HG03460 (cell line): Measurements from ENCODE around the gene HPDL.

Source experiments
- ATAC-seq: cut with Tn5 transposase; IDR thresholded peaks from one replicate; pipeline ENCODE4 v1.9.1; 2021; ENCODE audit not compliant: unreplicated experiment

The HPDL gene

DNA sequence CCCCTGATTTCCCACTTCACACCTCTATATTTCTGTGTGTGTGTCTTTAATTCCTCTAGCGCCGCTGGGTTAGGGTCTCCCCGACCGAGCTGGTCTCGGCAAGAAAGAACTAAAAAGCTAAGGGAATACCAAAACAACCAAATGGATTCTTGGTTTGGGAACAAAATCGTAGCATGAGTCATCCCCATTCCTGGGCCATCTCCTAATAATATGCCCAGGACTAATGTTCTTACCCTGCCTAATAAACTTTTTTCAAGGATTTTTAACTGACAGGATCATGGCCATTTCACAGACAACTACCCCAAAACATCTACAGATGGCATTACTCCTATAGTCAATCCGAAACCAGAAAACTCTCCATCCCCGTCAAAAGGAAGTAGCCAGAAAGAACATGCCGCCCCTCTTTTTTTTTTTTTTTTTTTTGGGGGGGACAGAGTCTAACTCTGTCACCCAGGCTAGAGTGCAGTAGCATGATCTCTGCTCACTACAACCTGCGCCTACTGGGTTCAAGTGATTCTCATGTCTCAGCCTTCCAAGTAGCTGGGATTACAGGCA lies 4.1 kb upstream of the HPDL start:
- ATAC-seq = no peak

DNA sequence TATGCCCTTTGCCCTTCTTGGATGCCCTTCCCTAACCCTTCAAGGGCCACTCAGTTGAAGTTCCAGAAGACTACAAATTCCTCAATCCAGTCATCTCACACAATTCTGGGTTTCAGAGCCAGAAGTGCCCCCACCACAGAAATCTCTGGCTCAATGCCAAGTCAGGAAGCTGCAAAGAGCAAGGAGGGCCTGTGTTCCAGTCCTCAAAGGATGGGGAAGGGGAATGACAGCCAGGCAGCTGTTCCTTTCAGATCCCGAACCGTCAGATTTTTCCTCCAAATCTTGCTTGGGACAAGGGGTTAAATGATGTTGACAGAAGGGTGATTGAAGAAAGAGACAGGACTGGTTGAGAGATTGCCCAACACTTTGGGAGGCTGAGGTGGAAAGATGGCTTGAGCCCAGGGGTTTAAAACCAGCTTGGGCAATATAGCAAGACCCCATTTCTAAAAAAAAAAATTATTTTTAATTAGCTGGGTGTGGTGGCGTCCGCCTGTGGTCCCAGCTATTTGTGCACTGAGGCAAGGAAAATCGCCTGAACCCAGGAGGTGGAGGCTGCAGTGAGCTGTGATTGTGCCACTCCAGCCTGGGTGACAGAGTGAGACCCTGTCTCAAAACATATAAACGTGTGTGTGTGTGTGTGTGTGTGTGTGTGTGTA lies 716 bp upstream of the HPDL start:
- ATAC-seq = no peak

GRCh38 chr1:45327644-45328515 lies 1.2 kb downstream of the HPDL start:
- no peak for ATAC-seq

DNA sequence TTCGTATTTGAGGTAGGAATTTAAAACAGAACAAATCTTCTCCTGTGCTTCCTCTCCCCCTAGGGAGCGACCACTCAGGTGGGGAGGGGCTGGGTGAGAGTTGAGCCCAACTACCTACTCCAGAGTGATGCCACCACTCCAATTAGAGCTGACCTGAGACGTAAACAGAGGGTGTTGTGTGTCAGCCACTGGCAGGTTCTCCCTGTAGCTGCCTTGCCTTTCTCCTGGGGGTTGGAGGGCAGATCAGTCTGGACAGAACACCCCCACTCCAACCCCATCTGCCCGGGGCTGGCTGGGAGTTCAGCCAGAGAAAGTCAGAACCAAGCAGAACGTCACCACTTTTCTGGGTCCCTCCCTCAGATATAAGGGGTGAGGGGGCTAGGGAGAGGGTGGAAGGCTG lies 2.0 kb downstream of the HPDL start:
- no peak for ATAC-seq

DNA sequence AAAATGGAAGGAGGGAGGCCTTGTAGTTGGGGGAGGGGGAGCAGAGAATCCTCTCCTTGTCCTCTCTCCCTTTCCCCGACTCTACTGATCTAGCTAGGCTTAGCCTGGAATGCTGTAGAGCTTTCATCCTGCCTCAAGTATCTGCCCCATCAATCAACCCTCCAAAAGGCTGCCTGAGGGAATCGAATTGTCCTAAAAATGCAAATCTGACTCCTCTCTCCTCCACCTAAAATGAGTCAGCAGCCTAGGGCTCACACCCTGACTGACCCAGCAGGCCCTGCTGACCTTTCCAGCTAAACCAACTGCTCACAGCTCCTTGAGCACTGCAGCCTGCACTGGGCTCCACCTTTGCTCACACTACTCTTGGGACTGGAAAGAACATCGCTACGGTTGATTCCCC lies 2.8 kb downstream of the HPDL start:
- ATAC-seq = no peak

DNA sequence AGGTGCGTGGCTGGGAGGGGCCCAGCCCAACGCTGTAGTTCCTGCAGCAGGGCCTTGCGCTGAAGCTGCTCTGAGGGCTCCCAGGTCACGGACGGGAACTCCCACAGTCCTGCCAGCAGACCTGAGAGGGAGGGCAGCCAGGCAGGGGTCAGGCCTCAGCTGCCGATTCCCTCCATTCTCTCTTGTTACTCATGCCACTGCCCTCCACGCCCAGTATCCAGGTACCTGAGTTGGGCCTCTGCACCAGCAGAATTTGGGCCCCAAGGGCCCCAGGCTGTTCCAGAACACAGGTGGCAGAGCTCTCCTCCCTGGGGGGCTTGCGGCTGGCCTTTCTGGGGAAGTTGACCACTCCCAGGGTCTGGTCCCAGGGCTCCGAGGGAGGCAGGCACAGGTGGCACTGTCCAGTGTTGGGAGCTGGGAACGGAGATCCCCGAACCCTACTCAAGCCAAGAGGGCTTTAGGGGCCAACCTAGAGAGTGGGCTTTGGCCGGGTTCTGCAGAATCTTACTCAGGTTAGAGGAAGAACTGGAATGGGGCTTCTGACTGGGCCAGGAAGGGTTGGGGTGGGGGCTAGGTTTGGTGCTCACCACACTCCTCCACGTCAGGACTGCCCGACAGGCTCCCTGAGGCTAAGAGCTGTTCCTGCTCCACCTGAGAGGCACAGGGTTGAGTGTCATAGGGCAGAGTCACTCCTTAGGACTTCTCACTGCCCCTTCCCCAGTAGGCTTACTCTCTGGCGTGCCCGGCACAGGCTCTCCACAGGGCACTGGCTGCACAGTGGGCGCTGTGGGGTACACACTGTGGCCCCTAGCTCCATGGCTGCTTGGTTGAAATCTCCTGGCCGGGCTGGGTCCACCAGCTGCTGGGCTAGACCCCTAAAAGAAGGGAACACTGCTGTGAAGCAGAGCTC lies 5.0 kb downstream of the HPDL start:
- ATAC-seq = no peak

DNA sequence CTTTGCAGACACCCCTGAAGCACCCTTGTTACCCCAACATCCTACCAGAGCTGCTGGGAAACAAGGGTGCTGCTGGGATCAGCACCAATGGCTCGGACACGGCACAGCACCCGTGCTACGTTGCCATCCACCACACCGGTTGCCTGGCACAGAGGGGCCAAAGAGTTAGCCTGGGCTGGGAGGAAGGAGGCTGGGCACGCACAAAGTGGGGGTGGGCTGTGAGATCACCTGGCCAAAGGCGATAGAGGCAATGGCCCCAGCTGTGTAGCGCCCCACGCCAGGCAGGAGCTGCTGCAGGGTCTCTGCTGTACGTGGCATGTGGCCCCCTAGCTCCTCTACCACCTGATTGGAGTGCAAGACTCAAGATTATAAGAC lies 5.6 kb downstream of the HPDL start:
- ATAC-seq = no peak

GRCh38 chr1:45334308-45335245 lies 7.9 kb downstream of the HPDL start:
- no peak for ATAC-seq

GRCh38 chr1:45335855-45336324 lies 9.2 kb downstream of the HPDL start:
- no peak for ATAC-seq

GRCh38 chr1:45337630-45338325 lies 11.1 kb downstream of the HPDL start:
- ATAC-seq = no peak

DNA sequence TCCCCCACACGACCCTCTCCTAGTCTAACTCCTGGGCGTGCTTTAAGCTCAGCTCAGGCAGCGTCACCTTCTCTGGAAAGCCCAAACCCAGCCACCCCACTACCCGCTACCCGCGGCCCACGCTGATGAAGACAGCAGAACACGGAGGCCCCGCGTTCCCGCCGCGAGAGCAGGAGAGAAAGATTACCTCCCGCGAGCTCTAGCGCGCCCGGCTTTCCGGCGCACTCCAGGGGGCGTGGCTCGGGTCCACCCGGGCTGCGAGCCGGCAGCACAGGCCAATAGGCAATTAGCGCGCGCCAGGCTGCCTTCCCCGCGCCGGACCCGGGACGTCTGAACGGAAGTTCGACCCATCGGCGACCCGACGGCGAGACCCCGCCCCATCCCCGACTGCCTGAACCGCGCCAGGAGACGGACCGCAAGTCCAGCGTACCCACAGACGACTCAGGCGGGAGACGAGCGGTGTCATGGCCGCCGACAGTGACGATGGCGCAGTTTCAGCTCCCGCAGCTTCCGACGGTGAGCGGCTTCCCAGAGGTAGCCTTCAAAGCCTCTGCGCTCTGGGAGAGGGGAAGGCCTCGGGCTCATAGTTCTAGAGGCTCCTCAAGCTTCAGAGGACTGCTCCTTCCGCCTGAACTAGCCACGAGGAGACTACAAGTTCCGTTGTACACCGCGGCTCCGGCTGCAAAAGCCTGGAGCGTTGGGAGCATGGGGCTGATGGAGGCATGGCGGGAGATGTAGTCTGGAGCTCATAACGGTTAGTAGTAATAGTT lies 13.3 kb downstream of the HPDL start, which contains the start of the genes MUTYH and TOE1:
TSS of gene MUTYH (minus strand) at position 652 of the 770 bp plus-strand sequence. CDS start 5,935 bp downstream, outside the sequence.
TSS of gene TOE1 (plus strand) at position 382 of the 770 bp plus-strand sequence. CDS start at position 465, 83 bp downstream.
- peak; percentile 82 for ATAC-seq

DNA sequence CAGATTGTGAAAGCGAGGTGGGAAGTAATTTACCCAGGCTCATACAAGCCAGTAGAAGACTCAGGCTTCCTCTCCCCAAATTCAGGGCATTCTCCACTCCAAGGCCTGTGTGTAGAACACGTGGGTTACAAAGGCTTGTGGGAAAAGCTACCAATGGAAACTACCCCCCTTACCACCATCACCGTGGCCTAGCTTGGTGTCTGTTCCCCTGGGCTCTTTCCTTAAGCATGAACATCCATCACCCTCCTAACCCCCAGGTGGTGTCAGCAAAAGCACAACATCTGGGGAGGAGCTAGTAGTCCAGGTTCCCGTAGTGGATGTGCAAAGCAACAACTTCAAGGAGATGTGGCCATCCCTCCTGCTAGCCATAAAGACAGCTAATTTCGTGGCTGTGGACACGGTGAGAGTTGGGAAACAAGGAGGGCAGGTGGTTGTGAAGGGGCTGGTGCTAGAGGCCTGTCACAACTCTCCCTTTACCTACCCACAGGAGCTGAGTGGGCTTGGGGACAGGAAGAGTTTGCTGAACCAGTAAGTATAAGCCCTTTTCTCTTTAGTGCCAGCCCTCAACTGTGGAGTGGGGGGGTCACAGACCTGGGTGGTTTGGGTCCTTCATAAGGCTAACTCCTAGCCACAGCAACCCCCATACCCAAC lies 14.2 kb downstream of the HPDL start:
- no peak for ATAC-seq

- no peak for ATAC-seq
Observed at GRCh38 chr1:45344499-45344898, 17.8 kb downstream of the HPDL start.

DNA sequence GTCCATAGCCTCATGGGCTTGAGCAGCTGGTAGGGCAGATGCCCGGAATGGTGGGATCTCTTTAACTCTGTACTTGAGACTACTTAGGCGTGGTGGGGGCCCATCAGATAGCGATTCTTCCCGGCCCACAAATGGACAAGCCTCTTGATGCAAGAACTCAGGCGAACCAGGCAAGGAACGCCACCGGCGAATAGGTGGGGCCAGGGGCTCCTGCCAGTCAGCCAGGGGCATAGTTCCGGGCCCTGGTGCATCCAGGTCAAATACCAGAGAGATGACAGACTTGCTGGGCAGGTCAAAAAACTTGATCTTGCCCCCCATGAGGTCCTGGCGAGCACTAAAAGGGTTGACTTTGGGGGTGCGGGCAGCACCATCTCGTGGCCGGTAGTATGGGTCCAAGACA lies 18.3 kb downstream of the HPDL start:
- no peak for ATAC-seq

- ATAC-seq = no peak
Observed at GRCh38 chr1:45346473-45346872, 19.8 kb downstream of the HPDL start.

DNA sequence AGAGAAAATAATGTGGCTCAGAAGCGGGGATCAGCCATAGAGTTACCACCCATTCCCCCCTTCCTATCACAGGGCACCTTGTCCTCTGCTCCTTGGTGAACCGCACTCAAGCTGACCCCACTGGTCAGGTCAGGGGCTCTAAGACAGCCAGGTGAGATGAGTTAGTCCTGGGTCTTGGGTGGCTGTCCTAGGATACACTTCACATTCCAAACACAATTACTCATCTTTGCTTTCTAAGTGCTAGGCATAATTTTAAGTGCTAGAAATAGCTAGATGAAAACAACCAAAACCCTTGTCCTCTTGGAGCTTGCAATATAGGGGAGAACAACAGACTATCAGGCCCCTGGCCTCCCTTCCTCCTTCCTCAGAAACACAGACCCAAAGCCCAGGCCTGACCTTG lies 21.3 kb downstream of the HPDL start:
- no peak for ATAC-seq

GRCh38 chr1:45348609-45348965 lies 21.9 kb downstream of the HPDL start:
- ATAC-seq = no peak
